GM23338 (cell line): ENCODE results near the gene TIRAP.

Experiments used
- CTCF ChIP-seq, 2 experiments: fragments of 200-600 bp in 1 of 2; sonication (generic) in 1 of 2; conservative IDR thresholded peaks; 2 replicates each; pipeline versions ENCODE4 v1.5.1 to v1.6.1; 2016 to 2017; ENCODE audit warnings: antibody characterized with exemption in 2 of 2, low read depth in 2 of 2, mild to moderate bottlenecking in 2 of 2, moderate library complexity in 1 of 2
- ETS1 ChIP-seq: IDR thresholded peaks from 2 replicates; pipeline ENCODE4 v1.6.1; 2016; ENCODE audit warnings: antibody characterized with exemption
- EZH2 ChIP-seq: fragments of 200-600 bp; sonication (generic); IDR thresholded peaks from one replicate; pipeline ENCODE4 v1.8.0; 2017; ENCODE audit warnings: antibody characterized with exemption, mild to moderate bottlenecking, low read depth; ENCODE audit not compliant: unreplicated experiment
- EZH2phosphoT487 ChIP-seq: fragments of 200-600 bp; sonication (generic); IDR thresholded peaks from one replicate; pipeline ENCODE4 v1.8.1; 2018; ENCODE audit warnings: antibody characterized with exemption; ENCODE audit not compliant: unreplicated experiment
- JUNB ChIP-seq: IDR thresholded peaks from one replicate; pipeline ENCODE4 v1.6.1; 2016; ENCODE audit warnings: antibody characterized with exemption; ENCODE audit not compliant: unreplicated experiment
- NANOG ChIP-seq: IDR thresholded peaks from 2 replicates; pipeline ENCODE4 v1.6.1; 2016; ENCODE audit warnings: antibody characterized with exemption, borderline replicate concordance
- POLR2AphosphoS5 ChIP-seq: IDR thresholded peaks from 2 replicates; pipeline ENCODE4 v1.6.1; 2016; ENCODE audit warnings: antibody characterized with exemption, low read depth
- REST ChIP-seq: IDR thresholded peaks from one replicate; pipeline ENCODE4 v1.6.1; 2018; ENCODE audit warnings: antibody characterized with exemption; ENCODE audit not compliant: unreplicated experiment
- ZNF331 ChIP-seq: fragments of 250-450 bp; sonication (Bioruptor Pico); IDR thresholded peaks from 2 replicates; pipeline ENCODE4 v1.5.0; 2020; ENCODE audit warnings: low read depth, mild to moderate bottlenecking, moderate library complexity

- TF ChIP-seq CTCF (conservative IDR thresholded peaks at IDR 0.05; ENCODE audit: low read depth in 2 of 2) (no peak), ETS1 (no peak), NANOG (no peak), POLR2AphosphoS5 (no peak), EZH2 (no peak), JUNB (no peak), EZH2phosphoT487 (no peak), REST (no peak), ZNF331 (CRISPR knock-in tag) (no peak)
Observed at GRCh38 chr11:126308271-126308671, 25.4 kb downstream of the TIRAP start.
